ENCODE data around the gene GIGYF2. TPM values are rescaled to one million over a fixed set of nuclear protein-coding genes. Genes with fewer than 3 reads are reported as not detected.

The GIGYF2 gene
- total RNA-seq, 2 donors from 2014 or later: 62.5 to 72.3 TPM

DNA sequence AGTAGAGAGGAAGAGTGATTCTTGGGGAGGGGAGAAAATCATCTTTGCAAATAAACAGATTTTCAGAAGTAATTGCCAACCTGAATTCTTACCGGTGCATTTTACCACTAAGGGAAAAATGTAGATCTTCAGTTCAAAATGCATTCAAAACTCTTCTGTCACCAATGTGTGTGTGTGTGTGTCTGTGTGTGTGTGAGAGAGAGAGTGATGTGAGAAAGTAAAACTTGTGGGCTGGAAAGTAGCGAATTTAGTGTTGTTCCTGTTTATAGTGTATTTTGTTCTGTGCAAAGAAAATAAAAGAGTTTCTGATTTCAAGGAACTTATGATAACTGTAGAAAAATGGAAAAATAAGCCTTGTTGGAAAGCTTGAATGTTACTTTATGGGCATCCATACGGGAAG lies 52.2 kb downstream of the GIGYF2 start:
- 92 to 99% methylated on average over 2 to 3 of the region's 3 CpGs for WGBS, 2 experiments (ENCODE audit: insufficient coverage in 1 of 2, insufficient read length in 1 of 2)
- H3K27me3 Mint-ChIP-seq (ENCODE audit: insufficient read depth): no peaks in the 10 kb centered on the region
- H3K9me3 Mint-ChIP-seq: no peaks in the 10 kb centered on the region
- no peaks in the 10 kb centered on the region for H3K4me1 Mint-ChIP-seq
- Histone ChIP-seq H3K4me1 (ENCODE audit: control insufficient read depth, insufficient read depth, low read length) (no peaks in the 10 kb centered on the region), H3K9ac (ENCODE audit: extremely low read depth, low read length, poor library complexity, severe bottlenecking) (no peak overlapping the region), H3K9me3 (ENCODE audit: control insufficient read depth, low read length) (no peaks in the 10 kb centered on the region), H3K4me3 (ENCODE audit: low read length) (no peak overlapping the region), H3K36me3 (ENCODE audit: control insufficient read depth, insufficient read depth, low read length) (peaks cover 55% of the 10 kb centered on the region), H3K27me3 (ENCODE audit: control insufficient read depth, insufficient read depth, low read length, poor library complexity, severe bottlenecking) (no peaks in the 10 kb centered on the region), H3K27ac (ENCODE audit: low read depth, low read length) (no peak overlapping the region)
- H3K27ac Mint-ChIP-seq: no peak overlapping the region
- no peak for DNase-seq
- no peak overlapping the region for H3K4me3 Mint-ChIP-seq
- peaks cover 45% of the 10 kb centered on the region for H3K36me3 Mint-ChIP-seq (ENCODE audit: low read depth)
- TF ChIP-seq, protein P1, sequence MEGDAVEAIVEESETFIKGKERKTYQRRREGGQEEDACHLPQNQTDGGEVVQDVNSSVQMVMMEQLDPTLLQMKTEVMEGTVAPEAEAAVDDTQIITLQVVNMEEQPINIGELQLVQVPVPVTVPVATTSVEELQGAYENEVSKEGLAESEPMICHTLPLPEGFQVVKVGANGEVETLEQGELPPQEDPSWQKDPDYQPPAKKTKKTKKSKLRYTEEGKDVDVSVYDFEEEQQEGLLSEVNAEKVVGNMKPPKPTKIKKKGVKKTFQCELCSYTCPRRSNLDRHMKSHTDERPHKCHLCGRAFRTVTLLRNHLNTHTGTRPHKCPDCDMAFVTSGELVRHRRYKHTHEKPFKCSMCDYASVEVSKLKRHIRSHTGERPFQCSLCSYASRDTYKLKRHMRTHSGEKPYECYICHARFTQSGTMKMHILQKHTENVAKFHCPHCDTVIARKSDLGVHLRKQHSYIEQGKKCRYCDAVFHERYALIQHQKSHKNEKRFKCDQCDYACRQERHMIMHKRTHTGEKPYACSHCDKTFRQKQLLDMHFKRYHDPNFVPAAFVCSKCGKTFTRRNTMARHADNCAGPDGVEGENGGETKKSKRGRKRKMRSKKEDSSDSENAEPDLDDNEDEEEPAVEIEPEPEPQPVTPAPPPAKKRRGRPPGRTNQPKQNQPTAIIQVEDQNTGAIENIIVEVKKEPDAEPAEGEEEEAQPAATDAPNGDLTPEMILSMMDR (conservative IDR thresholded peaks at IDR 0.05): no peak

DNA sequence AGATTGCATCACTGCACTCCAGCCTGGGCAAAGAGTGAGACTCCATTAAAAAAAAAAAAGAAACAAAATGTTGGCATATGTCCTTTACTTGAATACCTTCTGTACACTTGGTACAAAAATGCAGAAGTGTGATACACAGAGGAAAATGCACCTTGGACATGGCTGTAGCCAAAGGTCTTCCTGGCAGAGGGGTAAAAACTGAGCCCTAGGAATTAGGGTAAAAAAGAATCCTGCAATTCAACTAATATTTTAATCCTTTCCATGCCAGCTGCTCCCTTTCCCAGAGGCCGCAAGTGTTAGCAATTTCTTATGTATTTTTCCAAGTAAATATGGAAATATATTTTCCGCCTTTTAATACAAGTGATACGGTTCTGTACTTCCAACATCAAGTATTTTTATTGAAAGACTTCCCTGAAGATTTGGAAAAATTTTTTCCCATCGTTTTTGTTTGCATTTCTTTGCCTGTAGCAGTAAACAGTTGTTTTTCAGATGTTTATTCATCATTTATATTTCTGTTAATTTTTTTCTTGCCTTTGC lies 53.1 kb downstream of the GIGYF2 start:
- no peaks in the 10 kb centered on the region for H3K9me3 Mint-ChIP-seq
- H3K36me3 Mint-ChIP-seq (ENCODE audit: low read depth): peaks cover 45% of the 10 kb centered on the region
- H3K27me3 ChIP-seq (ENCODE audit: control insufficient read depth, insufficient read depth, low read length, poor library complexity, severe bottlenecking): no peaks in the 10 kb centered on the region
- TF ChIP-seq, protein P1 (conservative IDR thresholded peaks at IDR 0.05): no peak
- H3K36me3 ChIP-seq (ENCODE audit: control insufficient read depth, insufficient read depth, low read length): peaks cover 56% of the 10 kb centered on the region
- DNase-seq: no peak
- no peak overlapping the region for H3K9ac ChIP-seq (ENCODE audit: extremely low read depth, low read length, poor library complexity, severe bottlenecking)
- WGBS, 2 experiments (ENCODE audit: insufficient coverage in 1 of 2, insufficient read length in 1 of 2): 89 to 91% methylated on average over 3 of the region's 4 CpGs
- no peak overlapping the region for H3K4me3 ChIP-seq (ENCODE audit: low read length)
- no peaks in the 10 kb centered on the region for H3K9me3 ChIP-seq (ENCODE audit: control insufficient read depth, low read length)
- H3K27ac Mint-ChIP-seq: no peak overlapping the region
- H3K27me3 Mint-ChIP-seq (ENCODE audit: insufficient read depth): no peaks in the 10 kb centered on the region
- H3K4me1 ChIP-seq (ENCODE audit: control insufficient read depth, insufficient read depth, low read length): no peaks in the 10 kb centered on the region
- no peaks in the 10 kb centered on the region for H3K4me1 Mint-ChIP-seq
- no peak overlapping the region for H3K4me3 Mint-ChIP-seq
- H3K27ac ChIP-seq (ENCODE audit: low read depth, low read length): no peak overlapping the region

DNA sequence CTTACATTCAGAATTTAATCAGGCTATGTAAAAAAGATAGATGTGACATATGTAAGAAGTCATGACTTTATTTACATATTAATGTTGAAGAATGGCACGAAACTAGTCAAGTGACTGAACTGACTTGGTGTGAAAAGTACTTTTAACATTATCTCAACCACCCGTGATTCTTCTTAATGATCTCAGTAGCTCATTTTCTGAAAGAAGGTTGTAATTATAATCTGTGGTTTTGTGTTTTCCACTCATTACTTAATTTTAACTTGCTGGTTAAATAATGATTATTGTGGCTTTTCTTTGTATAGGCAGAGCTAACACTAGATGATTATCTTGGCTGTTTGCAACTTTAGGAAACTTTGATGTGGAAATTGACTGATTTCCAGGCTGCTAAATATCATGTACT lies 60.8 kb downstream of the GIGYF2 start:
- Histone ChIP-seq H3K27me3 (ENCODE audit: control insufficient read depth, insufficient read depth, low read length, poor library complexity, severe bottlenecking) (no peaks in the 10 kb centered on the region), H3K4me3 (ENCODE audit: low read length) (no peak overlapping the region), H3K9ac (ENCODE audit: extremely low read depth, low read length, poor library complexity, severe bottlenecking) (no peak overlapping the region), H3K4me1 (ENCODE audit: control insufficient read depth, insufficient read depth, low read length) (no peaks in the 10 kb centered on the region), H3K36me3 (ENCODE audit: control insufficient read depth, insufficient read depth, low read length) (peaks cover 52% of the 10 kb centered on the region), H3K27ac (ENCODE audit: low read depth, low read length) (no peak overlapping the region), H3K9me3 (ENCODE audit: control insufficient read depth, low read length) (no peaks in the 10 kb centered on the region)
- Mint-ChIP-seq H3K4me3 (no peak overlapping the region), H3K27me3 (ENCODE audit: insufficient read depth) (no peaks in the 10 kb centered on the region), H3K4me1 (peaks cover 7% of the 10 kb centered on the region), H3K9me3 (no peaks in the 10 kb centered on the region), H3K27ac (no peak overlapping the region), H3K36me3 (ENCODE audit: low read depth) (peaks cover 29% of the 10 kb centered on the region)
- TF ChIP-seq, protein P1 (conservative IDR thresholded peaks at IDR 0.05): no peak
- 93 to 100% methylated on average over 1 to 2 of the region's 2 CpGs for whole genome bisulfite sequencing, 2 experiments (ENCODE audit: insufficient coverage in 1 of 2, insufficient read length in 1 of 2)
- DNase-seq: no peak
